NB4 (cell line): ENCODE results near the gene MDM4.

Experiments used
- DNase-seq: peaks from one replicate; pipeline ENCODE4 v3.0.0; 2010; ENCODE audit warnings: low read depth
- H3K4me3 ChIP-seq: one replicate; pipeline ENCODE4 v1.5.1; 2011; ENCODE audit warnings: mild to moderate bottlenecking, low read depth, low read length, moderate library complexity
- MYC ChIP-seq: IDR thresholded peaks from 2 replicates; pipeline ENCODE4 v1.6.1; 2011; ENCODE audit warnings: low read depth, low read length
- POLR2A ChIP-seq: IDR thresholded peaks from 2 replicates; pipeline ENCODE4 v1.6.1; 2011; ENCODE audit warnings: mild to moderate bottlenecking; ENCODE audit not compliant: insufficient read length; ENCODE audit errors: extremely low read depth
- TF ChIP-seq, protein P1 (sequence below): IDR thresholded peaks from 2 replicates; pipeline ENCODE4 v1.6.1; 2011; ENCODE audit warnings: low read depth, low read length
- TF ChIP-seq, protein P2 (sequence below): IDR thresholded peaks from one replicate; pipeline ENCODE4 v1.5.1; 2012; ENCODE audit warnings: low read depth, low read length

MDM4 gene

DNA sequence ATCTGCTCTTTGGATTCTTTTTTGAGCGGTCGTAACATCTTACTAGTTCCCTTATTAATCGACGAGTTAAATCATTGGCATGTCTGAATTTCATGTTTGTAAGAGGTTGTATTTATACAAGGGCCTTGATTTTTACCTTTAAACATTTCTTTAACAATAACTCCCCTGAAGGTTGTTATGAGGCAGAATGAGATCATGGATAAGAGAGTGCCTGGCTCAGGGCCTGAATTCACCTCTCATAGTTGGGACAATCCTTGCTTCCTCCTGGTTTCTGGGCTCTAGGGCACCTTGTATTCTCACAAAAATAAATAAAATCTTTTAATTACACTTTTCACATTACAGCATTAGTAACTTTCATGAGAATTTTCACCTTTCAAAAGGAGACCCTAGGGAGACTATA is 55.4 kb downstream of the MDM4 start:
- DNase-seq, result no peak

DNA sequence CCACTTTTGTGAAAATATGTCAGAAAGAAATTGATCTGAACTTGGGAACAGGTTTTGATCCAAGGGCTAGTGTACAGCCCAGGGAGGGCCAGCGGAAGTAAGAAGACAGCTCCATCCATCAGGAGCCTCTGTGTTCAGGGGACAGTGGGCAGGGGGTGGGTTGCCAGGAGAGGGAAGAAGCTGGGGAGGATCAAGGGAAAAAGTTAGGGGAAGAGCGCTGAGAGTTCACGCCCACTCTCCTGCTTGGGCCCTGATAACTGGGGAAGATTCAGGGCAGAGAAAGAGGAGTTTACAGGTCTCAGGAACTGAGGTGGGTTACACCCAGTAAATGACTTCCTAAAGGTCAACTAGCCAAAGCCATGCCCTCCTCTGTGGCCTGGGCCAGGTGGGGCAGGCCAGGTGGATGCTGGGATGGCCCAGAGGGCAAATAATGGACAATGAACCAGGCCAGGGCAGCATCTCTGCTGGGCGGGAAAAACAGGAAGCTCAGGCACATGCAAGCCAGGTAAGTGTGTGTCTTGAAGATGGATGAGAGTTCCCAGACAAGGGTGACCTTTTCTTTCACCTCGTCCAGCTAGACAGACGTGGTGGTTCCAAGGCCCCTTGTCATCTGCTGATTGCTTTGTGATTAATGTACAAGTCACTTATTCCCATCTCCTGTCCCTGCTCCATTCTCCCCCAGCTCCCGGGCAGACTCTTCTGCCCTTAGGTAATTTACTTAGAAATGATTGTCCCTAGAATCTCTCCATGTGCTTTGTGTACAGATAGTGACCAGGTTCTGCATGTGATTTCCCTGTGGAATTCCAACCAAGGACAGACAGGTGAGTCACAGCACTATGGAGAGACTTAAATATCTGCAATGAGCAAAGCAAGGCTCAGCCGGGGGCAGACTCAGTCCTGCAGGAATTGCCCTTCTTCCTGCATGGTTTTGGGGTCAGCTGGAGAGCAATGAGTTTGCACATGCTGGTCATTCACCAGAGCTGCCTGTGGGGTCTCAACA is 57.0 kb downstream of the MDM4 start:
- TF ChIP-seq, protein P1, sequence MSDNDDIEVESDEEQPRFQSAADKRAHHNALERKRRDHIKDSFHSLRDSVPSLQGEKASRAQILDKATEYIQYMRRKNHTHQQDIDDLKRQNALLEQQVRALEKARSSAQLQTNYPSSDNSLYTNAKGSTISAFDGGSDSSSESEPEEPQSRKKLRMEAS, result no peak
- TF ChIP-seq POLR2A, result no peak
- TF ChIP-seq MYC, result no peak
- TF ChIP-seq, protein P2, sequence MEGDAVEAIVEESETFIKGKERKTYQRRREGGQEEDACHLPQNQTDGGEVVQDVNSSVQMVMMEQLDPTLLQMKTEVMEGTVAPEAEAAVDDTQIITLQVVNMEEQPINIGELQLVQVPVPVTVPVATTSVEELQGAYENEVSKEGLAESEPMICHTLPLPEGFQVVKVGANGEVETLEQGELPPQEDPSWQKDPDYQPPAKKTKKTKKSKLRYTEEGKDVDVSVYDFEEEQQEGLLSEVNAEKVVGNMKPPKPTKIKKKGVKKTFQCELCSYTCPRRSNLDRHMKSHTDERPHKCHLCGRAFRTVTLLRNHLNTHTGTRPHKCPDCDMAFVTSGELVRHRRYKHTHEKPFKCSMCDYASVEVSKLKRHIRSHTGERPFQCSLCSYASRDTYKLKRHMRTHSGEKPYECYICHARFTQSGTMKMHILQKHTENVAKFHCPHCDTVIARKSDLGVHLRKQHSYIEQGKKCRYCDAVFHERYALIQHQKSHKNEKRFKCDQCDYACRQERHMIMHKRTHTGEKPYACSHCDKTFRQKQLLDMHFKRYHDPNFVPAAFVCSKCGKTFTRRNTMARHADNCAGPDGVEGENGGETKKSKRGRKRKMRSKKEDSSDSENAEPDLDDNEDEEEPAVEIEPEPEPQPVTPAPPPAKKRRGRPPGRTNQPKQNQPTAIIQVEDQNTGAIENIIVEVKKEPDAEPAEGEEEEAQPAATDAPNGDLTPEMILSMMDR, result no peak
- DNase-seq, result no peak
- no peak overlapping the region for H3K4me3 ChIP-seq

More for the DNA sequence above, 55.4 kb downstream of the MDM4 start:
- no peak for TF ChIP-seq MYC
- TF ChIP-seq, protein P2, result no peak
- TF ChIP-seq, protein P1, result no peak
- no peak for TF ChIP-seq POLR2A
- H3K4me3 ChIP-seq, result no peak overlapping the region

DNA sequence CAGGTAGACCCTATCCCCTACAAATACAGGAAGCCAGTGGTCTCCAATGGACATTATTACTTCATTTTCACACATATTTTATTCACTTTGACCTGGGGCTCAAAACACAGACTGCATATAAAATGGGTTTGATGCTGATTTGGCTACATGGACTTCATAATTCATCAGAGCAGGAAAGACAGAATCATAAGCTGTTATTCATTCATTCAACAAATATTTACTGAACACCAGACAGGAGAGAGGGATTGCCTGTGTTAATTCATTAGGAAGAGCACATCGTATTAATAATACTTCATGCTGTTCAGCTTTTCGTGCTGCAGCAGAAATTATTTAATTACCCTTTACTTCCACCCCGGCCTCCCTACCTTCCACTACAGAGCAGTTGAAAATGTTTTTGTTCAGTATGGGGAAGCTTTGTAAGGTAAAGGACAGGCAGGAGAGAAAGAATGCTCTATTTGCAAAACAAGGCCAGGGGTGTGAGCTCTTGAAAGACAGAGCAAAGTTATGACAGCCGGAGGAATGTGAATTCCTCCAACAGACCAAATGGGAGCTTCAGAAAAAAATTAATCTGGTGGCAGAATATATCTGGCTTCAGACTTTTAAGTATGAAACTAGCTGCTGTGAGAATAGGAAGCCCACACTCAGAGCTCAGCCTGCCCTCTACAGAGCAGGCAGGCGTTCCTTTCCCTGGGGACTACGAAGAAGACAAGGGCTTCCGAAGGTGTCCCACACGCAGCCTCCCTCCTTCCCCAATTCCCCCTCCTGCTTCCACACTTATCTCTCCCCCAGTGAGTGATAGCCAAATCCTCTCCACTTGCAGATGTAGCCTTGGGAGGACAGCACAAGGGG is 58.0 kb downstream of the MDM4 start:
- H3K4me3 ChIP-seq, result no peak overlapping the region
- no peak for DNase-seq

DNA sequence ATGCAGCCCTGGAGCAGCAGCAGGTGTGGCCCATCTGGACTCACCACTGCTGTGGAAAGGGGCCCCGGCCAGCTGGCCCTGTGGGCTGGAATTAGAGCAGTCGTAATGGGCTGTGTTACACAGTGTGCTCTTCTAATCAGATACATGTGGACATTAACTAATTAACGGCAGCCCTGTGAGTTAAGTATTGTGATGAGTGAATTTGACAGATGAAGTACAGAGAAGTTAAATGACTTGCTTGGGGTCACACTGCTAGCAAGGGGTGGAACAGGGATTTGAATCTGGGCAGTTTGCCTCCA is 58.6 kb downstream of the MDM4 start:
- no peak for DNase-seq
- no peak overlapping the region for H3K4me3 ChIP-seq
- TF ChIP-seq MYC, result no peak
- TF ChIP-seq, protein P2, result no peak
- no peak for TF ChIP-seq POLR2A
- TF ChIP-seq, protein P1, result no peak

More for the DNA sequence above, 58.0 kb downstream of the MDM4 start:
- TF ChIP-seq MYC (no peak), POLR2A (no peak)
- TF ChIP-seq, protein P1, result no peak
- TF ChIP-seq, protein P2, result no peak

DNA sequence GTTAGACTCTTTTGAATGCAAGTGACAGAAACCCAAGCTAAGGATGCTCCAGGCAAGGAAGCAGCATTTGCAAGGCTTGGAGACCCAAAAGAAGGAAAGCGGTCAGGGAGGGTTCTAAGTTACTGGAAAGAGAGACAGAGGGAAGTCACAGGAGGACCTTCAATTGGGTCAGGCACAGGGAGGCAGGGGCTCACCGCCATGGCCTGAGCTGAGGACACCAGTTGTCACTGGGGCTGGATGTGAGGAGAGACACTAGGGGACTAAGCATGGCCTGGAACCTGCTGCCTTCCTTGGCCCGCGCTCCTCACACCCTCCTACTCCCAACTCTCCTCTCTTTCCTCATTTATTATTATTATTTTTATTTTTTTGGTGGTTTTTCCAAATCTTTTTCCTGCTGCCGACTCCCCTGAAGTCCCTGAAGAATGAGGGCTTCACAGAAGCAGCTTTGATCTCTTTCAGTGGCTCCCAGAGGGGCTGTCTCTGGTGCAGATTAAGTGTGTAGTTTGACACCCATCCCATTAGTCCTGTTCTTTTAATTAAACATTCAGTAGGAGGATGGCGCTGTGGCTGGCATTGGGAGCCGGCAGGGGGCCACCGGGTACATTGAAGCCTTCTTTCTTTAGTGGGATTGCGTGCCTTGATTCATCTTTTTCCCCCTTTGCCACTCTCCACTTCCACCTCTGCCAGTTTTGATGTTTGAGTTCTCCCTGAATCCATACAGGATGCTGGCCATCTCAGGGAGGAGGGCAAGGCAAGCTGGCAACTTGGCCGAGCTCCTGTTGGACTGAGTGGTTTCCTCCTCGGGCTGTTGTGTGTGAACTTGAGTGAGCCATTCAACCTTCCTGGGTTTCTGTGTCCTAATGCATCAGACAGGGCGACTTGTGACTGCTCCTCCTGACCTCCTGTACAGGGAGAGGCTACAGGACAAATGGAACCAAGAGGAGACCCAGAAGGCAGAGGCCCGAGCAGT is 59.3 kb downstream of the MDM4 start:
- DNase-seq, result no peak
- TF ChIP-seq POLR2A (no peak), MYC (no peak)
- TF ChIP-seq, protein P2, result no peak
- TF ChIP-seq, protein P1, result no peak

More for the DNA sequence above, 59.3 kb downstream of the MDM4 start:
- H3K4me3 ChIP-seq, result no peak overlapping the region
